HG03039 (cell line): ENCODE measurements around the gene OR8S1.
"Not testable (repeated sequence)": the region's sequence is repeated elsewhere in the genome, so short reads cannot be mapped to it uniquely, and the experiment has no call there.

Experiments
- ATAC-seq: cut with Tn5 transposase; IDR thresholded peaks from one replicate; pipeline ENCODE4 v1.9.1; 2021; ENCODE audit warnings: mild to moderate bottlenecking, moderate library complexity; ENCODE audit not compliant: unreplicated experiment

The OR8S1 gene

GRCh38 chr12:48553666-48554343 is 28.4 kb downstream of the OR8S1 start:
- ATAC-seq = not testable (repeated sequence)

GRCh38 chr12:48556631-48557030 is 31.2 kb downstream of the OR8S1 start:
- ATAC-seq = no peak

GRCh38 chr12:48557919-48558318 is 32.5 kb downstream of the OR8S1 start:
- ATAC-seq = no peak

- no peak for ATAC-seq
These were observed 42.3 kb downstream of the OR8S1 start for GRCh38 chr12:48567731-48568130.

- ATAC-seq = no peak
These were observed 44.5 kb downstream of the OR8S1 start, which contains the start of gene LALBA for GRCh38 chr12:48569946-48570345. Gene LALBA (minus strand): TSS chr12:48570046. CDS start chr12:48570020, 26 bp downstream.

- ATAC-seq = no peak
These were observed 46.9 kb downstream of the OR8S1 start for GRCh38 chr12:48572326-48572725.
